Neural progenitor cell (in vitro differentiated cells): ENCODE results near the gene NEMP1.

Source experiments
- EZH2 ChIP-seq: fragments of 200-600 bp; sonication (generic); IDR thresholded peaks from 2 replicates; pipeline ENCODE4 v1.6.1; 2017; ENCODE audit warnings: antibody characterized with exemption, mild to moderate bottlenecking, moderate library complexity
- EZH2phosphoT487 ChIP-seq: fragments of 200-600 bp; sonication (generic); IDR thresholded peaks from 2 replicates; pipeline ENCODE4 v1.6.1; 2017; ENCODE audit warnings: antibody characterized with exemption
- TF ChIP-seq, protein P1 (sequence below): fragments of 200-600 bp; sonication (generic); IDR thresholded peaks from 2 replicates; pipeline ENCODE4 v1.5.1; 2017; ENCODE audit warnings: antibody characterized with exemption, mild to moderate bottlenecking

DNA sequence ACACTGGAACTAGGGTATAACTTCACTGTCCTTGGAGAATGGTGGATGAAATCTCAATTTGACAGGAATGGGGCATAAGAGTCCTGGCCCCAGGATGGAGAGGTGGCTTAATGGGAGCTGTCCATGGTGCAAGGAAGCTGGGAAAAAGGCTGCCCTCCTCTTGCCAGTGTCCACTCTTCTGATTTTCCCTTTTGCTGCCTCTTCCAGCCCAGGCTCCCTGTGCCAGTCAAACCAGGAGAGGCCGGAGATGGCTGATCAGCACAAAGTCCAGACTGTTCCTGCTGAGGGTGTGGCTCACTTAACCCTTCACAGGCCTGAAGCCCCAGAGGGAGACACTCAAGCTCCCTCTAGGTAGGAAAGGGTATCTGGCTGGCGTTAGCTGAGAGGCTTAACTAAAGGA, 28.7 kb downstream of the NEMP1 start, which contains the start of gene MYO1A:
- TF ChIP-seq, protein P1, sequence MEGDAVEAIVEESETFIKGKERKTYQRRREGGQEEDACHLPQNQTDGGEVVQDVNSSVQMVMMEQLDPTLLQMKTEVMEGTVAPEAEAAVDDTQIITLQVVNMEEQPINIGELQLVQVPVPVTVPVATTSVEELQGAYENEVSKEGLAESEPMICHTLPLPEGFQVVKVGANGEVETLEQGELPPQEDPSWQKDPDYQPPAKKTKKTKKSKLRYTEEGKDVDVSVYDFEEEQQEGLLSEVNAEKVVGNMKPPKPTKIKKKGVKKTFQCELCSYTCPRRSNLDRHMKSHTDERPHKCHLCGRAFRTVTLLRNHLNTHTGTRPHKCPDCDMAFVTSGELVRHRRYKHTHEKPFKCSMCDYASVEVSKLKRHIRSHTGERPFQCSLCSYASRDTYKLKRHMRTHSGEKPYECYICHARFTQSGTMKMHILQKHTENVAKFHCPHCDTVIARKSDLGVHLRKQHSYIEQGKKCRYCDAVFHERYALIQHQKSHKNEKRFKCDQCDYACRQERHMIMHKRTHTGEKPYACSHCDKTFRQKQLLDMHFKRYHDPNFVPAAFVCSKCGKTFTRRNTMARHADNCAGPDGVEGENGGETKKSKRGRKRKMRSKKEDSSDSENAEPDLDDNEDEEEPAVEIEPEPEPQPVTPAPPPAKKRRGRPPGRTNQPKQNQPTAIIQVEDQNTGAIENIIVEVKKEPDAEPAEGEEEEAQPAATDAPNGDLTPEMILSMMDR, result no peak
- TF ChIP-seq EZH2 (no peak), EZH2phosphoT487 (no peak)
